H4 (cell line): ENCODE data around the gene DYNAP. TPM values are rescaled to one million over a fixed set of nuclear protein-coding genes. Genes with fewer than 3 reads are reported as not detected.
A peak's percentile ranks its signal among the peaks of the same experiment; 100 is the strongest.

Source experiments
- DNase-seq: peaks from one replicate; pipeline ENCODE4 v3.0.0-alpha.2; 2015; ENCODE audit warnings: low spot score
- total RNA-seq: library from RNA; depleted of rRNA; stranded (reverse); fragments of >200 nt; shearing (Covaris generic); gene quantifications from 2 replicates; pipeline ENCODE4 v1.2.3, GENCODE V29; 2014; rRNA removed

DYNAP gene
- total RNA-seq, 1 experiment from 2014 or later: not detected

DNA sequence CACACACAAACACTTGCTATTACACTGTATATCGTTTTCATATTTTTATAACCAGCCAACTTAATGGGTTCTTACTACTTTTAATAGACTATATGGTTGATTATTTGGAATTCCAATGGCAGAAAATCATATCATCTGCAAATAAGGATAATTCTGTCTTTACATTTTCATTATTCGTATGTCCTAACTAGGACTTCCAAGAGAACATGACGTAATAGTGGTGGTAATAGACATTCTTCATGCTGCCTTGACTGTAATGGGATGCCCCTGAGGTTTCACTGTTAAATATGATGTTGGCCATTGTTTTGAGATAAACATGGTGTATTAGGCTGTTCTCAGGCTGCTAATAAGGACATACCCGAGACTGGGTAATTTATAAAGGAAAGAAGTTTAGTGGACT lies 45.2 kb downstream of the DYNAP start:
- DNase-seq: no peak

DNA sequence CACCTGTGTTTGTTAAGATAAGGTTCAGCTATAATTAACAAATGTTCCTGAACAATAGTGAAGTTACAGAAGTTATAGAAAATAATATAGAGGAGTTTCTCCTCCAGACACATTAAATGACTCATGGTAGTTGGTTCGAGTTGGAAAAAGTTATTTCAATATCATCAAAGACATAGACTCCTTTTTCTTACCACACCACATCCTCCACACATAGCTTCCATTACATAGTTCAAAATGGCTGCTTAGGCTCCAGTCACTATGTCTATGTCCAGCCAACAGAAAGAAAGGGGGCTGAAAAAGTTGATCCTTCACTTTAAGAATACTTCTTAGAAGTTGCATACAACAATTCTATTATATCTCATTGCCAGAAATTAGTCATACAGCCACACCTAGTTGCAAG lies 50.7 kb downstream of the DYNAP start:
- no peak for DNase-seq

DNA sequence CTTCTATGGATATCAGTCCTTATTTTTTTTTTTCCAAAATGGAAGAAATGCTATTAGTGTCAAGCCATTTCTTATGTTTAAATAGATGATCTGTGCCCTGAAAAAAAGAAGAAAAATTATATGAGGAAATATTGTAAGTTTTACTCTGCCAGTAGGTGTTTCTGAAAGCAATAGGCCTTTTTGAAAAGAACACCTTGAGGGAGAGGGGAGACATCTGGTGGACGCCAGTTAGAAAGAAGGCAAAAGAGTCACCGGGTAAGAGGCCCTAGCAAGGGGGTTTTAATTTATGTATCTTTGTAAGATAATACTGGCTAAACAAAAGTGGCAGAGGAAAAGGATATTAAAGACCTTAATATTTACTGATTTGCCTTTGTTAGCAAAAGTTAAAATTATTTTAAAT lies 56.1 kb downstream of the DYNAP start:
- DNase-seq: peak; percentile 39

Other genes with a start within 250 kb of the DYNAP start
- gene STARD6, start 233.4 kb upstream of the DYNAP start, total RNA-seq: not detected in 2 replicates
- gene C18orf54, start 233.3 kb upstream of the DYNAP start, total RNA-seq: 2.5 and 4.4 TPM in 2 replicates
- 1.4 and 2.1 TPM in 2 replicates for gene RAB27B, start 237.2 kb downstream of the DYNAP start, total RNA-seq